NCI-H1436 treated with DMSO at 0.1 percent for 48 hours (cell line): ENCODE data around the gene INSM2.

Experiments used
- DNase-seq: peaks from one replicate; lab custom pipeline; 2025; lab: John Stamatoyannopoulos, UW

The INSM2 gene

DNA sequence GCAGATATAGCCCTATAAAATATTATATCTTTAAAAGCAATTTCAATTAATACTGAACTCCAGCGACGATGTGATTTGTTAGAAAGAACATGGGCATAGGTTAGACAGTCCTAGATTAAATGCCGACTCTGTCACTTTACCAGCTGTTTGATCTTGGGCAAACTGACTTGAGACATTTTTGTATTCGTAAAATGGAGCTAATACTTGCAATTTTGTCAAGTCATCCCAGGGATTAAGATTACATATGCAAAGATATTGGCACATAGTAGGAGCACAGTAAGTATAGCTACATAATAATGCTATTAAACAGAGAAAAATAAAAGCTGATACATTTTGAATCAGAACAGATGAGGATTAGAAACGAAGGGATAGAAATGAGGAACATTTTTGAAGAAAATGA, 9.0 kb downstream of the INSM2 start:
- DNase-seq = no peak

DNA sequence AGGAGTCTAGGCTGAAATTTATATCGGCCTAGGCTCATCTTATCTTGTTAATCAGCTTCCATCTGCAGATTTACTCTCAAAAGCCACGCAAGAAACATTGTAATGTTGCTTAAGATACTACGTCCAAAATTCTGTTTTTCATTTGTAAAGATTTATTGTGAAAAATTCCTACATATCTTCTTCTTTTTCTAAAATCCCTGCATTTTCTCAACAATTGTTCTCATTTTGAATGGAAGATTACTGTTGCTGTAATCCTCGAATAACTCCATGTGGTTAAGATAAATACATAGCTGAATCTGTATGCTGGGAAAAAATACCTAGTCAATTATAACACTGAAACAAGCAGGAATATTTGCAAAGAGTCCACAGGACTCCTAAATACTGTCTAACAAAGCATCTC, 15.6 kb downstream of the INSM2 start:
- no peak for DNase-seq

DNA sequence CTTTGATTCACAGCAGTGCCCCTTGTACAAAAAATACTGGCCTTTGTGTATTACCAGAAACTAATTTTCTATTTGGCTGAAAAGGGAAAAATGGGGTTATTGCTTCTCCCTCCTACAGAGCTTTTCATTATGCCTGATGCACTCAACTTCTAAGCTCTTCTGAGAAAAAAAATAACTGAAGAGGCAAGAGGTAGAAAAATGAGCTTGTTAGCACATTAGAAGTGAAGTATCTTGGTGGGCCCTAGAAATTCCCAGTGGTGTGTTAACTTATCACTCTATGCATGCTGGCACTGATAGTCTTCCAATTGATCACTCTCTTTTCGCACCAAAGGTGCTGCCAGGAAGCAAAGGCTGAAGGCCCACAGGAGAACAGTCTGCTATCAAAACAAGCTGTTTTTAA, 17.1 kb downstream of the INSM2 start:
- no peak for DNase-seq

DNA sequence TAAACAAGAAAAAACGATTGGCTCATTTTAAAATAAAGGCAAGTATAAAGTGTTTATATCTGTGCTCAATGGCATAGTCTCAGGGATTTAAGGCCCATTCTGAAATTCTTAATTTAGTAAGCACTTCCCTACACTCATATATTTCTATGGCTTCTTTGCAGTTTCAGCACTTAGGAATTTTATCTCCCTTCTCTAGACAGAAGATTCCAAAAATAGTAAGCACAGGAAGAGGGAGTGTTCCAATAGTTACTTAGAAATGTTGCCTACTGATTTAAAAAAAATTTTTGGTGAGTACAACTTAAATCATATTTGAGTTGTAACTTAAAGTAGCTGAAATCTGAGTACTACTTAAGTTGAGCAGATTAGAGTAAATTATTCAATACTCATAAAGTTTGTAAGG, 19.8 kb downstream of the INSM2 start:
- no peak for DNase-seq

DNA sequence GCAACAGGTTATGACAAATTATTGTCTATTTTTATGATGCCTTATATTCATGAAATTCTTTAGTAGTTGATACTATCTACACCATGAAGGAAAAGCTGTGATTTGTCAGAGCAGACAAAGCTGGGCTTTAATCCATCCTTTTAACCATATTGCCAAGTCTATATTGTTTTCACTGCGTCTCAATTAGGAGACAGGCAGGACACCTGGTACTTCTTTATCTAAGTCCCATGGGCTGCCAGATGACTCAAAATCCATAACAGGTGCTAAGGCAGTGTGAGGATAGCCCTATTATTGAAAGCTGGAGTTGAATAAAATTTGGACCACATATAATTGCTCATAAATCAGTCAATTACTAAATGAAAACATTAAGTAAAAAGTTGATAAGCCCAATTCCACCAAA, 22.6 kb downstream of the INSM2 start:
- no peak for DNase-seq

DNA sequence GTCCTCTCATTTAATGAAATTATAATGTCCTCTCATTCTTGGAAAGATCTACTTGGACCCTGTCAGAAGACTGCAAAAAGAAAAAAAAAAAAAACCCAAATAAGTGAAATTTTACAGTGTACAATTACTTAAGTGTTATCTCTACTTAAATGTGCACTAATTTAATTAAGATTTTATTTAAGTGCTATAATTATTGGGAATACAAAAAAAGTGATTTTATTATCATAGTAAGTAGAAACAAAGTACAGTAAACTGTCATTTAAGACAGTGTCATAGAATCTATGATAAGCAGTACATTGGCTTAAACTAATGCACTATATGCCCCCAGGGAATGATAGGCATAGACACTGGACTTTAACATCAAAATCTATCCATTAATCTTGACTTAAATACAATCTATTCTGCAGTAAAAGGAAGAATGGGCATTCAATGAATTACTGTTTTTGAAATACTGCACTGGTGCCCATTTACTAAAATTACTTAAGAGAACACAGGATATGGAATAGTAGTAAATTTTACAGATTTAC, 23.3 kb downstream of the INSM2 start:
- no peak for DNase-seq

DNA sequence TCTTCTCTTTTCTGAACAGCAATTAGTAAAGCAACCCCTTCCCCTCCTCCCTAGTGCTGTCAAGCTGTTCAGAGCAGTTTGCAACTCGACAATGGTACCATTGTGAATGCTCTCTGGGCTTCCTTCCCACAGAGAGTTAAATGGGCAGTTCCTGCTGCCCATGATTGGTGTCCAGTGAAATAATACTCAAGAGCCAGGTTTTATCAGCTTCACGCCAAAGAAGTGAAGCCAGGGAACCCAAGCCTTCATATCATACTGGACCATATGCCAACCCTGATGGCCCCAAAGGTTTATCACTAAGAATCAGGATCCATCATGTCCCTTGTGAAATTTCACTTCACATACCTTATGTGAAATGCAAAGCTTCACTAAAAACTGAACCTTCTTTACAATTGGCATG, 24.7 kb downstream of the INSM2 start:
- DNase-seq = no peak

DNA sequence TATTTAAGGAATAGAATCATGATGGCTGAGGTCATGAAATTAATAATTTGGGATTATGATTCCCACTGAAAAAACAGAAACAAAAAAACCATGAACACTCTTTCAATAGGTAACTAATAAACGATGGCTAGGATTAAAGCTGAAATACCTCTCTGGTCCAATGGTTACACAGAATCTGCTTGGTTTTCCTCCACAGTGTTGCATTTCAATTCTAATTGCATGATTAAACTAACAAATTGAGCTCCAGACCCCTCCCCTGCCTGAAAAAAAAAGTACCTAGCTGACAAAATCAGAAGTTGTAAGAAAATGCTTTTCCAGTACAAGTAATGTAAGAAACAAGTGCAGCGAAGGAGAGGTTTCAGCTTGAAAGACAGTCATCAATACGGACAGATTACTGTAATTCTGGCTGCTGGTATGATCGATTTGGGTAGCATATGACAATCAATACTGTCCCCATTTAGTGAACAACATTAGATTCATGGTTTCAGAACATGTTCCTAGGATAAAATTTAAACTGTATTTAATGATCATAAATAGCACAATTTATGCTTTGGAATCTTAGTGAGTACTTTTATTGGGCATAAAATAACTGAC, 32.0 kb downstream of the INSM2 start:
- no peak for DNase-seq

DNA sequence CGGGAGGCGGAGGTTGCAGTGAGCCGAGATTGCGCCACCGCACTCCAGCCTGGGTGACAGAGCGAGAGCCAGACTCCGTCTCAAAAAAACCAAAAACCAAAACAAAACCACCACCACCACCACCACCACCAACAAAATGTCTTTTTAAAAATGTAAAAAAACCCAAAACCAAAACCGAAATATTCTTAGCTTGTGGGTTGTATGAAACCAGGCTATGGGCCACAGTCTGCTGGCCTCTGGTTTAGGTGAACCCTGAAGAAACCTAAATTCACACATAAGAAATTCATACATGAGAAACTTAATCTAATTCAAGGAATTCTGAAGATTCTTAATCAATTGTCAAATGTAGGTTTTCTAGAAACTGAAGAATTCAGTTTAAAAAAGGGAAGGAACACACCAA, 37.6 kb downstream of the INSM2 start:
- DNase-seq = no peak

DNA sequence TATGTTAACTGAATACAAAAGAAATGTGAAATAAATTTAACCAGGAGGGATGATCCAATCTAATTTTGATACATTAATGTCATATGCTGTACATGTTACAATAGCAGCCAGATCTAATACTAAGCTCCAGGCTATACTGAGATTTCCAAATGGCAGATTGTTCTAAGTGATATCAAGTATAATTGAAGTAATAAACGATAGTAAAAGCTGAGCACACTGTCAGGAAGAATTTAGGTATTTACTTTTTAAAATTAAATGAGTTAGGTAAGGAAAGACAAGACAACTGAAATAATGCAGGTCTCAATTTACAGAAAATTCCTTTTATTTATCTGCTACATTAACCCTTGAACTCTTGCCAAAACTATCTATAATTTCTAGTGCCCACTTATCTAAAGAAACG, 39.9 kb downstream of the INSM2 start:
- no peak for DNase-seq

DNA sequence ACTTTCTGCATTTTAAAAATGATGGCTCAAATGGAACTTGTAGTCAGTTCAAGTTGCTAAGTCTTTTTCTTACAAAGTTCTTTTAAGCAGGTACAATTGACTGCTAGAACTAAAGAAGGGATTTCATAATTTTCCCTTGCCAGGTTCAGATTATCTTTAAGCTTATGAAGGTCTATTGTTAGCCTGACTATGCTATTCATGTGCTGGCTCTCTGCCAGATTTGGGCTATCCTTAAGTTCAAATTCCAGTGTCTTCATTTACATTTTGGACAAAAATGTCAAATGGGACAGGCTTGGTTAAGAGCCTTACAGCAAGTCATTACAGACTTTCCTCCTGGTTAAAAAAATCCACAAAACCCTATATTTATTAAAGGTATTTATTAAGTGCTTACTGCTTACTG, 42.3 kb downstream of the INSM2 start:
- no peak for DNase-seq

DNA sequence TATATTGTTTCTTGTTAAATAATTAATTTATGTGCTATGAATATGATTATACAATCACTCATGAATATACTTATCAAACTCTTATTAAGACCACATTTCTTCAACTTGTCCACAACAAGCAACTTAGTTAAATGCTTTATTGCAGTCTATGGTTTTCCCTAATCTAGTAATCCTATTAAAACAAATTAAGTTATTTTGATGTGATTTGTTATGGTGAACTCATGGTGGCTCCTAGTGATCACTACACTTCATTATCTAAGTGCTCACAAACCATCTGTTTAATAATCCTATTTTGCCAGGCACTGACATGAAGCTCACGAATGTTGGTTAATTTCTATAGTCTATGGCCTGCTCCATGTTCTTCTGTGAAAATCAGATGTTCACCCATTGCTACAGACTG, 42.9 kb downstream of the INSM2 start:
- no peak for DNase-seq

DNA sequence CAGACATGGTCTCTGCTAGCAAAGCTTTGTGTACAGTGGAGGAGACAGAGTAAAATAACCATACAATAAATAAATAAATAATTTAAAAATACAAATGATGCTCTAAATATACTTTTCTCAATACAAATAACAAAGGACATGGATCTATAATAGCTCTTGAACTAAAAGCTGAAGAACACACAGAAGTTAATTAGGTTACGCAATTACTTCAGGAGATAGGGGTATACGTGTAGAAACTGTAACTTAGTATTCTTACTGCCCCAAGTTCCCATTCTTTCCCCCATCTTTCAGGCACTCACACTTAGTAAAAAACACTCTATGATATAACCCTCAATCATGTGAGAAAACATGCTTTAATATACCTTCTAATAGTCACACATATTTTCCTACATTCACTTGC, 44.2 kb downstream of the INSM2 start:
- DNase-seq = no peak

DNA sequence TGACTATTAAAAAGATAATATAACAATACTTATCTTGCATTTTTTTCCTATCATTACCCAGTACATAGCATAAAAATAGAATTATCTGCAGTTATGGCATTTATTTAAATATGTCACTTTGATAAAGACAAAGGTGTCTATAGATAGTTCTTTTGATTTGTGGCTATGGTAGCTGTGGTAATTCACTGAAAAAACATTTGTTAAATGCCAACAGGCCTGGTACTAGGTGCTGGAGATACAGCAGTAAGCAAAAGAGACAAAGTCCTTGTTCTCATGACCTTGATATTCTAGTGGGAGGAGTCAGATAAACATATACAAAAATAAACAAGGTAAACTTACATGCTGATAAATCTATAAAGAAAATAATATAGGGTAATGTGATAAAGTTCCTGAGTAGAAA, 44.7 kb downstream of the INSM2 start:
- no peak for DNase-seq
